Erythroblast (primary cell): ENCODE results near the gene PNKP.

Experiments used
- GATA1 ChIP-seq: IDR thresholded peaks from 2 replicates; pipeline ENCODE4 v1.6.1; 2011; ENCODE audit warnings: low read depth, mild to moderate bottlenecking, control low read depth, low read length, moderate library complexity
- POLR2A ChIP-seq: IDR thresholded peaks from 2 replicates; pipeline ENCODE4 v1.6.1; 2011; ENCODE audit warnings: mild to moderate bottlenecking, low read length

GRCh38 chr19:49892716-49893115 lies 25.3 kb upstream of the PNKP start:
- TF ChIP-seq POLR2A (no peak), GATA1 (no peak)
